HepG2 (cell line): ENCODE results near the gene FITM1. TPM values are rescaled to one million over a fixed set of nuclear protein-coding genes. Genes with fewer than 3 reads are reported as not detected.

Source experiments
- CHCHD3 ChIP-seq: sonication (generic); formaldehyde crosslinking; IDR thresholded peaks from 2 replicates; pipeline ENCODE4 v1.8.0; 2022; ENCODE audit warnings: mild to moderate bottlenecking, missing genetic modification reagents, moderate library complexity
- HOXA3 ChIP-seq: sonication (generic); formaldehyde crosslinking; IDR thresholded peaks from 2 replicates; pipeline ENCODE4 v1.5.0; 2020; ENCODE audit warnings: missing genetic modification reagents
- SOX5 ChIP-seq: IDR thresholded peaks from 2 replicates; pipeline ENCODE4 v1.6.1; 2016; ENCODE audit warnings: borderline replicate concordance
- ZNF143 ChIP-seq: sonication (generic); formaldehyde crosslinking; IDR thresholded peaks from 2 replicates; pipeline ENCODE4 v1.4.0; 2020; ENCODE audit warnings: missing genetic modification reagents
- ZNF17 ChIP-seq: sonication (generic); formaldehyde crosslinking; IDR thresholded peaks from 2 replicates; pipeline ENCODE4 v1.5.0; 2020; ENCODE audit warnings: mild to moderate bottlenecking, missing genetic modification reagents
- ZNF274 ChIP-seq: sonication (generic); formaldehyde crosslinking; IDR thresholded peaks from 2 replicates; pipeline ENCODE4 v1.5.1; 2020; ENCODE audit warnings: mild to moderate bottlenecking, missing genetic modification reagents
- ZNF3 ChIP-seq: IDR thresholded peaks from 2 replicates; pipeline ENCODE4 v1.7.0; 2017; ENCODE audit warnings: inconsistent platforms
- ZNF317 ChIP-seq: sonication (generic); formaldehyde crosslinking; IDR thresholded peaks from 2 replicates; pipeline ENCODE4 v1.5.0; 2020; ENCODE audit warnings: mild to moderate bottlenecking, missing genetic modification reagents
- ZNF564 ChIP-seq: sonication (generic); formaldehyde crosslinking; IDR thresholded peaks from 2 replicates; pipeline ENCODE4 v1.8.1; 2023; ENCODE audit warnings: mild to moderate bottlenecking, missing genetic modification reagents
- polyA plus RNA-seq, 8 experiments: library from polyadenylated mRNA; depleted of rRNA in 3 of 8; stranded (reverse) in 7 of 8; unstranded in 1 of 8; fragments of >200 nt; fragmentation: Illumina TruSeq in 4 of 8; extraction: Trizol in 4 of 8; gene quantifications; 2 replicates each; pipeline versions ENCODE4 v1.2.1 to v1.2.3, GENCODE V29; 2011 to 2016; ENCODE audit warnings: low read depth in 4 of 8, missing spikeins in 1 of 8, mixed read lengths in 1 of 8; ENCODE audit not compliant: insufficient read depth in 1 of 8
- total RNA-seq, 5 experiments: library from RNA; depleted of rRNA; stranded (reverse); fragments of >200 nt; fragmentation: Illumina TruSeq; extraction: Trizol; gene quantifications; 2 replicates each; pipeline ENCODE4 v1.2.3, GENCODE V29; 2016; ENCODE audit warnings: low read depth in 1 of 5
- TF ChIP-seq, protein P1 (sequence below): sonication (generic); formaldehyde crosslinking; IDR thresholded peaks from 2 replicates; pipeline ENCODE4 v1.5.0; 2020; ENCODE audit warnings: missing genetic modification reagents
- TF ChIP-seq, protein P2 (sequence below): sonication (generic); formaldehyde crosslinking; IDR thresholded peaks from 2 replicates; pipeline ENCODE4 v1.9.0; 2022; ENCODE audit warnings: low read depth, missing genetic modification reagents
- TF ChIP-seq, protein P3 (sequence below): sonication (generic); formaldehyde crosslinking; IDR thresholded peaks from 2 replicates; pipeline ENCODE4 v1.4.0; 2020; ENCODE audit warnings: missing genetic modification reagents
- TF ChIP-seq, protein P4 (sequence below): sonication (generic); formaldehyde crosslinking; IDR thresholded peaks from 2 replicates; pipeline ENCODE4 v1.4.0; 2020; ENCODE audit warnings: missing genetic modification reagents, borderline replicate concordance
- TF ChIP-seq, protein P5 (sequence below): sonication (generic); formaldehyde crosslinking; conservative IDR thresholded peaks from 2 replicates; pipeline ENCODE4 v1.8.0; 2022; ENCODE audit warnings: low read depth, missing genetic modification reagents
- TF ChIP-seq, protein P6 (sequence below): sonication (generic); formaldehyde crosslinking; IDR thresholded peaks from 2 replicates; pipeline ENCODE4 v1.4.0; 2020; ENCODE audit warnings: missing genetic modification reagents, borderline replicate concordance

Gene FITM1
- total and polyA plus RNA-seq, 2 of the 13 experiments (the other 11 are each of a cell fraction or from before 2014, with no cell fraction given), result 2.7 to 5.8 TPM

DNA sequence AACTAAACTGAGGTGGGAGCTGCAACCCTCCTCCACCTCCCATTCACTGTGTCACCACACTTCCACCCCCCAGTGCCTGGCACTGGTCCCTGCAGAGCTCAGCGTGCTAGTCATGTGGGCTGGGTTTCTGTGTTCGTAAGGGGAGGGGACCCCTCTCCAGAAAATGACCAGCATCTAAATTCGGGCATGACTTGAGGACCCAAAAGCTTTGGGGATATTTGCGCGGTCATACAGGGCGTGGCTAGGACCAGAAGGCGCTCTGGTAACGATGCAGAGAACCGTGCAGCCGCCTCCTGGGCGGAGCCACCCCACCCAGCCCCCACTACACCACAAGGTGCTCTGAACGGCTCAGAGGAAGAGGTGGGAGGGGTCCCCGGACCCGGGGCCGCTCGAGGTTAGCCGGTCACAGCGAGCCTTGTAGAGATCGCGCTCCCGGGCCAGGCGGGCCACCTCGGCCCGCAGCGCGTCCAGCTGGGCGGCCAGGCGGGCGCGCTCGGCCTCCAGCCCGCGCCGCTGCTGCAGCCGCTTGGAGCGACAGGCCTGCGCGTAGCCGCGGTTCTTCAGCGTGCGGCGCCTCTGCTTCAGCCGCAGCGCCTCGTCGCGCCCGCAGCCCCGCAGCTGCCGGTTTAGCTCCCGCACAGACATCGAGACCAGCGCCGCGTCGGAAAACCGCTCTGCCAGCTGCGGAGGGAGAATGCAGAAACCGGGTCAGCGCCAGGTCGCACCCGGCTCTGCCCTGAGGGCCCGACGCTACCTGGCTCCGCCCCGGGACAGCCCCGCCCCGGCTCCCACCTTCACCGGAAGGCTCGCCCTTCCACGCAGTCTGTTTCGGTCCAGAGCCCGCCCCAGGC, 49.3 kb upstream of the FITM1 start (continued):
- TF ChIP-seq, protein P1, sequence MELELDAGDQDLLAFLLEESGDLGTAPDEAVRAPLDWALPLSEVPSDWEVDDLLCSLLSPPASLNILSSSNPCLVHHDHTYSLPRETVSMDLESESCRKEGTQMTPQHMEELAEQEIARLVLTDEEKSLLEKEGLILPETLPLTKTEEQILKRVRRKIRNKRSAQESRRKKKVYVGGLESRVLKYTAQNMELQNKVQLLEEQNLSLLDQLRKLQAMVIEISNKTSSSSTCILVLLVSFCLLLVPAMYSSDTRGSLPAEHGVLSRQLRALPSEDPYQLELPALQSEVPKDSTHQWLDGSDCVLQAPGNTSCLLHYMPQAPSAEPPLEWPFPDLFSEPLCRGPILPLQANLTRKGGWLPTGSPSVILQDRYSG (CRISPR knock-in tag), result peak; percentile 91
- TF ChIP-seq, protein P2, sequence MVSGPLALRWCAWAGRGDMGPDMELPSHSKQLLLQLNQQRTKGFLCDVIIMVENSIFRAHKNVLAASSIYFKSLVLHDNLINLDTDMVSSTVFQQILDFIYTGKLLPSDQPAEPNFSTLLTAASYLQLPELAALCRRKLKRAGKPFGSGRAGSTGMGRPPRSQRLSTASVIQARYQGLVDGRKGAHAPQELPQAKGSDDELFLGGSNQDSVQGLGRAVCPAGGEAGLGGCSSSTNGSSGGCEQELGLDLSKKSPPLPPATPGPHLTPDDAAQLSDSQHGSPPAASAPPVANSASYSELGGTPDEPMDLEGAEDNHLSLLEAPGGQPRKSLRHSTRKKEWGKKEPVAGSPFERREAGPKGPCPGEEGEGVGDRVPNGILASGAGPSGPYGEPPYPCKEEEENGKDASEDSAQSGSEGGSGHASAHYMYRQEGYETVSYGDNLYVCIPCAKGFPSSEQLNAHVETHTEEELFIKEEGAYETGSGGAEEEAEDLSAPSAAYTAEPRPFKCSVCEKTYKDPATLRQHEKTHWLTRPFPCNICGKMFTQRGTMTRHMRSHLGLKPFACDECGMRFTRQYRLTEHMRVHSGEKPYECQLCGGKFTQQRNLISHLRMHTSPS (CRISPR knock-in tag), result peak; percentile 61; the same call in 1 of the 2 replicates
- TF ChIP-seq, protein P3, sequence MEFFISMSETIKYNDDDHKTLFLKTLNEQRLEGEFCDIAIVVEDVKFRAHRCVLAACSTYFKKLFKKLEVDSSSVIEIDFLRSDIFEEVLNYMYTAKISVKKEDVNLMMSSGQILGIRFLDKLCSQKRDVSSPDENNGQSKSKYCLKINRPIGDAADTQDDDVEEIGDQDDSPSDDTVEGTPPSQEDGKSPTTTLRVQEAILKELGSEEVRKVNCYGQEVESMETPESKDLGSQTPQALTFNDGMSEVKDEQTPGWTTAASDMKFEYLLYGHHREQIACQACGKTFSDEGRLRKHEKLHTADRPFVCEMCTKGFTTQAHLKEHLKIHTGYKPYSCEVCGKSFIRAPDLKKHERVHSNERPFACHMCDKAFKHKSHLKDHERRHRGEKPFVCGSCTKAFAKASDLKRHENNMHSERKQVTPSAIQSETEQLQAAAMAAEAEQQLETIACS (CRISPR knock-in tag), result peak; percentile 82
- TF ChIP-seq, protein P4, sequence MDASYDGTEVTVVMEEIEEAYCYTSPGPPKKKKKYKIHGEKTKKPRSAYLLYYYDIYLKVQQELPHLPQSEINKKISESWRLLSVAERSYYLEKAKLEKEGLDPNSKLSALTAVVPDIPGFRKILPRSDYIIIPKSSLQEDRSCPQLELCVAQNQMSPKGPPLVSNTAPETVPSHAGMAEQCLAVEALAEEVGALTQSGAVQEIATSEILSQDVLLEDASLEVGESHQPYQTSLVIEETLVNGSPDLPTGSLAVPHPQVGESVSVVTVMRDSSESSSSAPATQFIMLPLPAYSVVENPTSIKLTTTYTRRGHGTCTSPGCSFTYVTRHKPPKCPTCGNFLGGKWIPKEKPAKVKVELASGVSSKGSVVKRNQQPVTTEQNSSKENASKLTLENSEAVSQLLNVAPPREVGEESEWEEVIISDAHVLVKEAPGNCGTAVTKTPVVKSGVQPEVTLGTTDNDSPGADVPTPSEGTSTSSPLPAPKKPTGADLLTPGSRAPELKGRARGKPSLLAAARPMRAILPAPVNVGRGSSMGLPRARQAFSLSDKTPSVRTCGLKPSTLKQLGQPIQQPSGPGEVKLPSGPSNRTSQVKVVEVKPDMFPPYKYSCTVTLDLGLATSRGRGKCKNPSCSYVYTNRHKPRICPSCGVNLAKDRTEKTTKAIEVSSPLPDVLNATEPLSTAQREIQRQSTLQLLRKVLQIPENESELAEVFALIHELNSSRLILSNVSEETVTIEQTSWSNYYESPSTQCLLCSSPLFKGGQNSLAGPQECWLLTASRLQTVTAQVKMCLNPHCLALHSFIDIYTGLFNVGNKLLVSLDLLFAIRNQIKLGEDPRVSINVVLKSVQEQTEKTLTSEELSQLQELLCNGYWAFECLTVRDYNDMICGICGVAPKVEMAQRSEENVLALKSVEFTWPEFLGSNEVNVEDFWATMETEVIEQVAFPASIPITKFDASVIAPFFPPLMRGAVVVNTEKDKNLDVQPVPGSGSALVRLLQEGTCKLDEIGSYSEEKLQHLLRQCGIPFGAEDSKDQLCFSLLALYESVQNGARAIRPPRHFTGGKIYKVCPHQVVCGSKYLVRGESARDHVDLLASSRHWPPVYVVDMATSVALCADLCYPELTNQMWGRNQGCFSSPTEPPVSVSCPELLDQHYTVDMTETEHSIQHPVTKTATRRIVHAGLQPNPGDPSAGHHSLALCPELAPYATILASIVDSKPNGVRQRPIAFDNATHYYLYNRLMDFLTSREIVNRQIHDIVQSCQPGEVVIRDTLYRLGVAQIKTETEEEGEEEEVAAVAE (CRISPR knock-in tag), result peak; percentile 58; the same call in 1 of the 2 replicates
- TF ChIP-seq, protein P5, sequence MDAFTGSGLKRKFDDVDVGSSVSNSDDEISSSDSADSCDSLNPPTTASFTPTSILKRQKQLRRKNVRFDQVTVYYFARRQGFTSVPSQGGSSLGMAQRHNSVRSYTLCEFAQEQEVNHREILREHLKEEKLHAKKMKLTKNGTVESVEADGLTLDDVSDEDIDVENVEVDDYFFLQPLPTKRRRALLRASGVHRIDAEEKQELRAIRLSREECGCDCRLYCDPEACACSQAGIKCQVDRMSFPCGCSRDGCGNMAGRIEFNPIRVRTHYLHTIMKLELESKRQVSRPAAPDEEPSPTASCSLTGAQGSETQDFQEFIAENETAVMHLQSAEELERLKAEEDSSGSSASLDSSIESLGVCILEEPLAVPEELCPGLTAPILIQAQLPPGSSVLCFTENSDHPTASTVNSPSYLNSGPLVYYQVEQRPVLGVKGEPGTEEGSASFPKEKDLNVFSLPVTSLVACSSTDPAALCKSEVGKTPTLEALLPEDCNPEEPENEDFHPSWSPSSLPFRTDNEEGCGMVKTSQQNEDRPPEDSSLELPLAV (CRISPR knock-in tag), result no peak
- peak; percentile 89; the same call in 1 of the 2 replicates for TF ChIP-seq ZNF564 (CRISPR knock-in tag)
- peak; percentile 91; the same call in 1 of the 2 replicates for TF ChIP-seq CHCHD3 (CRISPR knock-in tag)
- TF ChIP-seq ZNF274 (CRISPR knock-in tag), result peak; percentile 21; the same call in 1 of the 2 replicates
- TF ChIP-seq, protein P6, sequence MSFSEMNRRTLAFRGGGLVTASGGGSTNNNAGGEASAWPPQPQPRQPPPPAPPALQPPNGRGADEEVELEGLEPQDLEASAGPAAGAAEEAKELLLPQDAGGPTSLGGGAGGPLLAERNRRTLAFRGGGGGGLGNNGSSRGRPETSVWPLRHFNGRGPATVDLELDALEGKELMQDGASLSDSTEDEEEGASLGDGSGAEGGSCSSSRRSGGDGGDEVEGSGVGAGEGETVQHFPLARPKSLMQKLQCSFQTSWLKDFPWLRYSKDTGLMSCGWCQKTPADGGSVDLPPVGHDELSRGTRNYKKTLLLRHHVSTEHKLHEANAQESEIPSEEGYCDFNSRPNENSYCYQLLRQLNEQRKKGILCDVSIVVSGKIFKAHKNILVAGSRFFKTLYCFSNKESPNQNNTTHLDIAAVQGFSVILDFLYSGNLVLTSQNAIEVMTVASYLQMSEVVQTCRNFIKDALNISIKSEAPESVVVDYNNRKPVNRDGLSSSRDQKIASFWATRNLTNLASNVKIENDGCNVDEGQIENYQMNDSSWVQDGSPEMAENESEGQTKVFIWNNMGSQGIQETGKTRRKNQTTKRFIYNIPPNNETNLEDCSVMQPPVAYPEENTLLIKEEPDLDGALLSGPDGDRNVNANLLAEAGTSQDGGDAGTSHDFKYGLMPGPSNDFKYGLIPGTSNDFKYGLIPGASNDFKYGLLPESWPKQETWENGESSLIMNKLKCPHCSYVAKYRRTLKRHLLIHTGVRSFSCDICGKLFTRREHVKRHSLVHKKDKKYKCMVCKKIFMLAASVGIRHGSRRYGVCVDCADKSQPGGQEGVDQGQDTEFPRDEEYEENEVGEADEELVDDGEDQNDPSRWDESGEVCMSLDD (CRISPR knock-in tag), result no peak
- no peak for TF ChIP-seq SOX5
- TF ChIP-seq ZNF317 (CRISPR knock-in tag), result no peak
- TF ChIP-seq ZNF3 (CRISPR knock-in tag), result no peak
- no peak for TF ChIP-seq ZNF17 (CRISPR knock-in tag)
- TF ChIP-seq ZNF143 (CRISPR knock-in tag), result no peak
- TF ChIP-seq HOXA3 (CRISPR knock-in tag), result peak; percentile 53
